ENCODE results near the gene APBB3.
"Not testable (repeated sequence)": the region's sequence is repeated elsewhere in the genome, so short reads cannot be mapped to it uniquely, and the experiment has no call there.

The APBB3 gene

GRCh38 chr5:140587495-140587894 lies 23.1 kb upstream of the APBB3 start:
- TF ChIP-seq, protein P1, sequence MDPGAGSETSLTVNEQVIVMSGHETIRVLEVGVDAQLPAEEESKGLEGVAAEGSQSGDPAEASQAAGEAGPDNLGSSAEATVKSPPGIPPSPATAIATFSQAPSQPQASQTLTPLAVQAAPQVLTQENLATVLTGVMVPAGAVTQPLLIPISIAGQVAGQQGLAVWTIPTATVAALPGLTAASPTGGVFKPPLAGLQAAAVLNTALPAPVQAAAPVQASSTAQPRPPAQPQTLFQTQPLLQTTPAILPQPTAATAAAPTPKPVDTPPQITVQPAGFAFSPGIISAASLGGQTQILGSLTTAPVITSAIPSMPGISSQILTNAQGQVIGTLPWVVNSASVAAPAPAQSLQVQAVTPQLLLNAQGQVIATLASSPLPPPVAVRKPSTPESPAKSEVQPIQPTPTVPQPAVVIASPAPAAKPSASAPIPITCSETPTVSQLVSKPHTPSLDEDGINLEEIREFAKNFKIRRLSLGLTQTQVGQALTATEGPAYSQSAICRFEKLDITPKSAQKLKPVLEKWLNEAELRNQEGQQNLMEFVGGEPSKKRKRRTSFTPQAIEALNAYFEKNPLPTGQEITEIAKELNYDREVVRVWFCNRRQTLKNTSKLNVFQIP (CRISPR knock-in tag; IDR thresholded peaks at IDR 0.05; ENCODE audit: borderline replicate concordance, low read depth), result no peak
- TF ChIP-seq CSRNP3 (CRISPR knock-in tag; IDR thresholded peaks at IDR 0.05), result no peak
- TF ChIP-seq TCF4 (CRISPR knock-in tag; IDR thresholded peaks at IDR 0.05; ENCODE audit: borderline replicate concordance), result no peak
- TF ChIP-seq TOX (CRISPR knock-in tag; IDR thresholded peaks at IDR 0.05; ENCODE audit: borderline replicate concordance), result no peak
- TF ChIP-seq OSR1 (CRISPR knock-in tag; IDR thresholded peaks at IDR 0.05), result no peak
- TF ChIP-seq ZNF8 (CRISPR knock-in tag; IDR thresholded peaks at IDR 0.05), result no peak

GRCh38 chr5:140579188-140579747 lies 14.9 kb upstream of the APBB3 start:
- ATAC-seq, result not testable (repeated sequence)

More at GRCh38 chr5:140587495-140587894, 23.1 kb upstream of the APBB3 start:
- ATAC-seq, result no peak

GRCh38 chr5:140576776-140577201 lies 12.4 kb upstream of the APBB3 start:
- no peak for TF ChIP-seq ZC3H10 (CRISPR knock-in tag; IDR thresholded peaks at IDR 0.05)
- TF ChIP-seq BACH2 (CRISPR knock-in tag; IDR thresholded peaks at IDR 0.05; ENCODE audit: borderline replicate concordance), result no peak
- TF ChIP-seq, protein P2, sequence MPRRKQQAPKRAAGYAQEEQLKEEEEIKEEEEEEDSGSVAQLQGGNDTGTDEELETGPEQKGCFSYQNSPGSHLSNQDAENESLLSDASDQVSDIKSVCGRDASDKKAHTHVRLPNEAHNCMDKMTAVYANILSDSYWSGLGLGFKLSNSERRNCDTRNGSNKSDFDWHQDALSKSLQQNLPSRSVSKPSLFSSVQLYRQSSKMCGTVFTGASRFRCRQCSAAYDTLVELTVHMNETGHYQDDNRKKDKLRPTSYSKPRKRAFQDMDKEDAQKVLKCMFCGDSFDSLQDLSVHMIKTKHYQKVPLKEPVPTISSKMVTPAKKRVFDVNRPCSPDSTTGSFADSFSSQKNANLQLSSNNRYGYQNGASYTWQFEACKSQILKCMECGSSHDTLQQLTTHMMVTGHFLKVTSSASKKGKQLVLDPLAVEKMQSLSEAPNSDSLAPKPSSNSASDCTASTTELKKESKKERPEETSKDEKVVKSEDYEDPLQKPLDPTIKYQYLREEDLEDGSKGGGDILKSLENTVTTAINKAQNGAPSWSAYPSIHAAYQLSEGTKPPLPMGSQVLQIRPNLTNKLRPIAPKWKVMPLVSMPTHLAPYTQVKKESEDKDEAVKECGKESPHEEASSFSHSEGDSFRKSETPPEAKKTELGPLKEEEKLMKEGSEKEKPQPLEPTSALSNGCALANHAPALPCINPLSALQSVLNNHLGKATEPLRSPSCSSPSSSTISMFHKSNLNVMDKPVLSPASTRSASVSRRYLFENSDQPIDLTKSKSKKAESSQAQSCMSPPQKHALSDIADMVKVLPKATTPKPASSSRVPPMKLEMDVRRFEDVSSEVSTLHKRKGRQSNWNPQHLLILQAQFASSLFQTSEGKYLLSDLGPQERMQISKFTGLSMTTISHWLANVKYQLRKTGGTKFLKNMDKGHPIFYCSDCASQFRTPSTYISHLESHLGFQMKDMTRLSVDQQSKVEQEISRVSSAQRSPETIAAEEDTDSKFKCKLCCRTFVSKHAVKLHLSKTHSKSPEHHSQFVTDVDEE (CRISPR knock-in tag; IDR thresholded peaks at IDR 0.05), result no peak
- TF ChIP-seq ZFP3 (CRISPR knock-in tag; IDR thresholded peaks at IDR 0.05), result no peak
- TF ChIP-seq ZNF8 (CRISPR knock-in tag; IDR thresholded peaks at IDR 0.05), result no peak
- no peak for TF ChIP-seq ARNTL (CRISPR knock-in tag; IDR thresholded peaks at IDR 0.05; ENCODE audit: borderline replicate concordance, low read depth)
- no peak for TF ChIP-seq ISL1 (CRISPR knock-in tag; IDR thresholded peaks at IDR 0.05)
- TF ChIP-seq ESRRG (CRISPR knock-in tag; IDR thresholded peaks at IDR 0.05), result no peak
- no peak for TF ChIP-seq CREB5 (CRISPR knock-in tag; IDR thresholded peaks at IDR 0.05; ENCODE audit: low read depth)
- no peak for TF ChIP-seq CSDC2 (CRISPR knock-in tag; IDR thresholded peaks at IDR 0.05)
- TF ChIP-seq SNAI2 (CRISPR knock-in tag; IDR thresholded peaks at IDR 0.05), result no peak
- no peak for TF ChIP-seq RARB (CRISPR knock-in tag; IDR thresholded peaks at IDR 0.05)
- TF ChIP-seq PPARA (CRISPR knock-in tag; IDR thresholded peaks at IDR 0.05; ENCODE audit: borderline replicate concordance), result no peak
- no peak for TF ChIP-seq ZNF565 (CRISPR knock-in tag; conservative IDR thresholded peaks at IDR 0.05; ENCODE audit: low read depth)
- no peak for TF ChIP-seq CSRNP3 (CRISPR knock-in tag; IDR thresholded peaks at IDR 0.05)
- TF ChIP-seq TCF4 (CRISPR knock-in tag; IDR thresholded peaks at IDR 0.05; ENCODE audit: borderline replicate concordance), result no peak
- no peak for ATAC-seq

DNA sequence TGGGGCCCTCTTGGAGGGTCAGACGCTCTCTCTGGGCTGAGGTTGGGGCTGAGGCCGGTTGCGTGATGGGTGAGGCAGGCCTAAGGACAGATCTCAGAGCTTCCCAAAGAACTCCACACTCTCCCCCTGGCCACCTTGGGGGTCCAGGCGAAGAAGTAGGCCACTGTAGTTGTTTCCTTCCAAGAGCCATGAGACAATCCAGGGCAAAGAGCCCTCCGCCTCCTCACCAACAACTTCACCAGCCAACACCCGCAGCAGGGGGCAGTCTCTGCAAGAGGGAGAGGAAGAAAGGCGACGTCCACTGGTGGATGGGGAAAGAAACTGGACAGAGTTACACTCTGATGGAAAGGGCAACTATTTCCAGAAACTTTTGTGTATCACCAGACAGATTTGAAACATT lies 10.9 kb upstream of the APBB3 start:
- ATAC-seq, result 0 out of 3 replicates have a peak, but pooled peaks have one; percentile 28
- no peak for TF ChIP-seq RARB (CRISPR knock-in tag; IDR thresholded peaks at IDR 0.05)
- TF ChIP-seq, protein P3, sequence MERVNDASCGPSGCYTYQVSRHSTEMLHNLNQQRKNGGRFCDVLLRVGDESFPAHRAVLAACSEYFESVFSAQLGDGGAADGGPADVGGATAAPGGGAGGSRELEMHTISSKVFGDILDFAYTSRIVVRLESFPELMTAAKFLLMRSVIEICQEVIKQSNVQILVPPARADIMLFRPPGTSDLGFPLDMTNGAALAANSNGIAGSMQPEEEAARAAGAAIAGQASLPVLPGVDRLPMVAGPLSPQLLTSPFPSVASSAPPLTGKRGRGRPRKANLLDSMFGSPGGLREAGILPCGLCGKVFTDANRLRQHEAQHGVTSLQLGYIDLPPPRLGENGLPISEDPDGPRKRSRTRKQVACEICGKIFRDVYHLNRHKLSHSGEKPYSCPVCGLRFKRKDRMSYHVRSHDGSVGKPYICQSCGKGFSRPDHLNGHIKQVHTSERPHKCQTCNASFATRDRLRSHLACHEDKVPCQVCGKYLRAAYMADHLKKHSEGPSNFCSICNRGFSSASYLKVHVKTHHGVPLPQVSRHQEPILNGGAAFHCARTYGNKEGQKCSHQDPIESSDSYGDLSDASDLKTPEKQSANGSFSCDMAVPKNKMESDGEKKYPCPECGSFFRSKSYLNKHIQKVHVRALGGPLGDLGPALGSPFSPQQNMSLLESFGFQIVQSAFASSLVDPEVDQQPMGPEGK (CRISPR knock-in tag; IDR thresholded peaks at IDR 0.05; ENCODE audit: borderline replicate concordance), result no peak
- TF ChIP-seq TOX (CRISPR knock-in tag; IDR thresholded peaks at IDR 0.05; ENCODE audit: borderline replicate concordance), result no peak
- TF ChIP-seq ZC3H10 (CRISPR knock-in tag; IDR thresholded peaks at IDR 0.05), result no peak
- no peak for TF ChIP-seq ZFP30 (CRISPR knock-in tag; IDR thresholded peaks at IDR 0.05)
- no peak for TF ChIP-seq CSRNP3 (CRISPR knock-in tag; IDR thresholded peaks at IDR 0.05)
- TF ChIP-seq ZNF8 (CRISPR knock-in tag; IDR thresholded peaks at IDR 0.05), result no peak

Measured in SK-N-SH treated with all-trans-retinoic acid at 6 μM for 48 hours (cell line).